MCF 10A (cell line): ENCODE results near the gene DYDC2. TPM values are rescaled to one million over a fixed set of nuclear protein-coding genes. Genes with fewer than 3 reads are reported as not detected.

Experiments used
- BruUV-seq: library from RNA; stranded (reverse); fragments of 400-500 nt; replicated peaks from 2 replicates; lab custom pipeline; 2021; lab: Mats Ljungman, UMichigan
- CTCF ChIA-PET: fragments of 300-600 bp; sonication (Branson Sonifier 250); formaldehyde crosslinking; extraction: SDS; loops from one replicate; lab custom pipeline; 2021; ENCODE audit warnings: antibody characterized with exemption, inconsistent platforms; lab: Yijun Ruan, JAX
- POLR2A ChIA-PET: fragments of 300-600, 350-650 bp; sonication (Branson Sonifier 250); formaldehyde crosslinking; extraction: SDS; loops from one replicate; lab custom pipeline; 2020; ENCODE audit warnings: antibody characterized with exemption, inconsistent platforms; lab: Yijun Ruan, JAX
- DNase-seq: peaks from one replicate; pipeline ENCODE4 v3.0.0-alpha.2; 2018; ENCODE audit not compliant: unreplicated experiment
- H3K27ac Mint-ChIP-seq: one replicate; pipeline ENCODE4 v1.8.0; 2022; ENCODE audit warnings: mild to moderate bottlenecking, low read depth, mixed read lengths; ENCODE audit not compliant: unreplicated experiment
- H3K27me3 Mint-ChIP-seq: one replicate; pipeline ENCODE4 v1.8.0; 2022; ENCODE audit warnings: mixed read lengths; ENCODE audit not compliant: insufficient read depth, unreplicated experiment
- H3K36me3 Mint-ChIP-seq: one replicate; pipeline ENCODE4 v1.8.0; 2022; ENCODE audit warnings: mild to moderate bottlenecking, moderate library complexity, mixed read lengths; ENCODE audit not compliant: insufficient read depth, unreplicated experiment
- H3K4me1 Mint-ChIP-seq: one replicate; pipeline ENCODE4 v1.8.0; 2022; ENCODE audit warnings: mixed read lengths; ENCODE audit not compliant: insufficient read depth, unreplicated experiment
- H3K4me3 Mint-ChIP-seq: one replicate; pipeline ENCODE4 v1.8.0; 2022; ENCODE audit warnings: mild to moderate bottlenecking, moderate library complexity, mixed read lengths; ENCODE audit not compliant: unreplicated experiment
- H3K9me3 Mint-ChIP-seq: one replicate; pipeline ENCODE4 v1.8.0; 2022; ENCODE audit warnings: mixed read lengths; ENCODE audit not compliant: unreplicated experiment
- intact Hi-C: fragments of 100-400 bp; cut with micrococcal nuclease; formaldehyde crosslinking; loops from 2 replicates; pipeline ENCODE4 v1.14.1; 2022
- total RNA-seq: library from RNA; stranded (reverse); gene quantifications from 2 replicates; pipeline ENCODE4 v1.2.3, GENCODE V29; 2022
- TF ChIP-seq, protein P1 (sequence below): fragments of 200-600 bp; IDR thresholded peaks from one replicate; pipeline ENCODE4 v1.8.0; 2022; ENCODE audit warnings: antibody characterized with exemption, mild to moderate bottlenecking; ENCODE audit not compliant: unreplicated experiment

DYDC2 gene
- total RNA-seq, 1 experiment from 2014 or later, result not detected

DNA sequence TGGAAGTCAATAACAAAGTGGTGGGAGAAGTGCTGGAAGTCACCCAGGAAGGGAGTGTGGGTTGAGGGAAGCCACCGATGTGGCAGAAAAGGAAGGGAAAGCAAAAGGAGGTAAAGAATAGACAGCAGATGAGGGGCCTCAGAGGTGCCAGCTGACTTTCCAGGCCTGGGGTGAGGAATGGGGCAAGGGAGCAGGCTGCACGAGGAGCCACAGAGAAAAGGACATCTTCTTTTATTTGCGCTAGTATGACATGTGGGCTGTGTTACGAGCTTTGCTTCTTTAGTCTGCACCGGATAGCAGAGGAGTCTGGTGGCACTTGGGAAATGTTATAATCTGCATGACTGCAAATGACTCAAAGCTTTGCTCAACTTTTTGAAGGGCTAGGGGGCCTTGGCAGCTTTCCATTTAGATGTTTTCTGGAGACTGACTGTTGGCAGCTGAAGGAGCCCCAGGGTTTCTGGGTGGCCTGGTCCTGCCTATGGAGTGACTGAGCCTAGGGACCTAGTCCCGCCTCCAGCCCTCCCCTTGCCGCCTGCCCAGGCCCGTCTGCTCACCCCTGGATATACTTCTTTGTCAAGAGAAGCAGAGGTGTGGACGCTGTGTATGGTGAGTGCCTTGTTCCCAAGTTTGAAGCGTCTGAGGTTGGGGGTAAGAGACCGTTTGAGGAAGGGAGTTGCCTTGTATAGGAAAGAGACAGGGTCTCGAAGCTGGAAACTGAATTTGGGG lies 56.9 kb downstream of the DYDC2 start:
- DNase-seq, result peak; percentile 96

GRCh38 chr10:80414142-80414895 lies 57.7 kb downstream of the DYDC2 start:
- intact Hi-C loops, result no loop called here
- TF ChIP-seq, protein P1, sequence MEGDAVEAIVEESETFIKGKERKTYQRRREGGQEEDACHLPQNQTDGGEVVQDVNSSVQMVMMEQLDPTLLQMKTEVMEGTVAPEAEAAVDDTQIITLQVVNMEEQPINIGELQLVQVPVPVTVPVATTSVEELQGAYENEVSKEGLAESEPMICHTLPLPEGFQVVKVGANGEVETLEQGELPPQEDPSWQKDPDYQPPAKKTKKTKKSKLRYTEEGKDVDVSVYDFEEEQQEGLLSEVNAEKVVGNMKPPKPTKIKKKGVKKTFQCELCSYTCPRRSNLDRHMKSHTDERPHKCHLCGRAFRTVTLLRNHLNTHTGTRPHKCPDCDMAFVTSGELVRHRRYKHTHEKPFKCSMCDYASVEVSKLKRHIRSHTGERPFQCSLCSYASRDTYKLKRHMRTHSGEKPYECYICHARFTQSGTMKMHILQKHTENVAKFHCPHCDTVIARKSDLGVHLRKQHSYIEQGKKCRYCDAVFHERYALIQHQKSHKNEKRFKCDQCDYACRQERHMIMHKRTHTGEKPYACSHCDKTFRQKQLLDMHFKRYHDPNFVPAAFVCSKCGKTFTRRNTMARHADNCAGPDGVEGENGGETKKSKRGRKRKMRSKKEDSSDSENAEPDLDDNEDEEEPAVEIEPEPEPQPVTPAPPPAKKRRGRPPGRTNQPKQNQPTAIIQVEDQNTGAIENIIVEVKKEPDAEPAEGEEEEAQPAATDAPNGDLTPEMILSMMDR, result no peak

More for the DNA sequence above, 56.9 kb downstream of the DYDC2 start:
- Mint-ChIP-seq H3K4me3 (peak overlapping the region; percentile 2), H3K36me3 (peaks cover 13% of the 10 kb centered on the region), H3K27me3 (no peaks in the 10 kb centered on the region), H3K4me1 (peaks cover 37% of the 10 kb centered on the region), H3K27ac (peak overlapping the region; percentile 43), H3K9me3 (no peaks in the 10 kb centered on the region)
- BruUV-seq, result no TSS peak
- ChIA-PET CTCF (interaction anchor here (0.6 to 1.7 kb wide), 6 partner anchors 18 to 279 kb away, joined by 3 to 12 read pairs (median 3); no protein-coding TSS in a partner anchor), POLR2A (interaction anchor here (0.8 to 1.4 kb wide), 8 partner anchors 11 to 92 kb away, joined by 3 to 4 read pairs (median 3); no protein-coding TSS in a partner anchor)
- TF ChIP-seq, protein P1, result no peak
- intact Hi-C loops, result no loop called here

DNA sequence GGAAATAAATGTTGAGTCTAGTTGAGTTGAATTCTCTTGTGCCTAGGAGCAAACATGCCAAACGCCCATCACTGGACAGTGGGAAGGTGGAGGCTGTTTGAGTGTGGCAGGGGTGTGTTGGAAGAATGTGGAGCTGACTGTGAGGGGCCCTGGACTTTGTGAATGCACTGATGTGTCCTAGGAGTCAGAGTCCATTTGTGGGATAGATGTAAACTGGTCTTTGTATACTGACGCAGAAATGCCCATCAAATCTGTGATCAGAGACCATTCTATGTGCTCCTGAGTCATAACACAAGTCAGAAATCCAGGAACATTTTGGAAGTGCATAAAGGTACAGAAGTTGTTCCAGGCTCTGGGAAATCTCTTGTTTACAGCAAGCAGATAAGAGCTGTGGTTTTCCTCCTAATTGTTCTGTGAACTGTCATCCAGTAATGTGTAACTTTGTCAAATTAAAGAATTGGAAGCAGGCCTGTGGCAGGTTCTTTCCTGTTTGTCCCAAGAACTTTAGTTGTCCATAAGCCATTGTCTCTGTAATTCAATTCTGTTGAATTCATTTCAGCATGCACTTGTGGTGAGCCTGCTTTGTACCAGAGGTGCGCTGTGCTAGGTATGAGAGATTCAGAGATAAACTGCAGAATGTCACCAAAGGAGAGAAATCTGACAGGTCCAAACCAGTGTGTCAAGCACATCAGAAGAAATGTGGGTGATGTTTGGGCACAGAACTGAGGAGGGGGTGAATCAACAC lies 59.3 kb downstream of the DYDC2 start:
- intact Hi-C loops, result no loop called here
- Mint-ChIP-seq H3K27ac (no peak overlapping the region), H3K27me3 (no peaks in the 10 kb centered on the region), H3K4me3 (no peak overlapping the region), H3K36me3 (peaks cover 13% of the 10 kb centered on the region), H3K4me1 (peaks cover 29% of the 10 kb centered on the region), H3K9me3 (no peaks in the 10 kb centered on the region)
- POLR2A ChIA-PET, result no interaction called here
- no TSS peak for BruUV-seq
- CTCF ChIA-PET, result interaction anchor here (1.7 kb wide), 1 partner anchor 29 kb away, joined by 3 read pairs; no protein-coding TSS in a partner anchor
- TF ChIP-seq, protein P1, result no peak
- no peak for DNase-seq

More at GRCh38 chr10:80414142-80414895, 57.7 kb downstream of the DYDC2 start:
- BruUV-seq, result no TSS peak
- ChIA-PET CTCF (interaction anchor here (0.6 to 1.7 kb wide), 5 partner anchors 17 to 278 kb away, joined by 3 to 12 read pairs (median 3); no protein-coding TSS in a partner anchor), POLR2A (interaction anchor here (0.8 to 1.4 kb wide), 6 partner anchors 11 to 92 kb away, joined by 3 to 4 read pairs (median 3); no protein-coding TSS in a partner anchor)
- no peak overlapping the region for H3K4me3 Mint-ChIP-seq
- DNase-seq, result no peak
- H3K27me3 Mint-ChIP-seq, result no peaks in the 10 kb centered on the region
- H3K36me3 Mint-ChIP-seq, result peaks cover 13% of the 10 kb centered on the region
- no peaks in the 10 kb centered on the region for H3K9me3 Mint-ChIP-seq
- H3K27ac Mint-ChIP-seq, result peak overlapping the region; percentile 43
- peaks cover 37% of the 10 kb centered on the region for H3K4me1 Mint-ChIP-seq
